Glutamatergic neuron (in vitro differentiated cells): ENCODE measurements around the gene ULK4. TPM values are rescaled to one million over a fixed set of nuclear protein-coding genes. Genes with fewer than 3 reads are reported as not detected.

ENCODE experiments used
- DNase-seq: peaks from one replicate; pipeline ENCODE4 v3.0.0; 2022
- H3K27ac Mint-ChIP-seq: one replicate; pipeline ENCODE4 v1.8.0; 2020; ENCODE audit warnings: mild to moderate bottlenecking, mixed read lengths, inconsistent platforms; ENCODE audit not compliant: unreplicated experiment
- H3K27me3 Mint-ChIP-seq: one replicate; pipeline ENCODE4 v1.8.0; 2020; ENCODE audit warnings: mild to moderate bottlenecking, moderate library complexity, mixed read lengths, inconsistent platforms; ENCODE audit not compliant: unreplicated experiment
- H3K36me3 Mint-ChIP-seq: one replicate; pipeline ENCODE4 v1.8.0; 2020; ENCODE audit warnings: mild to moderate bottlenecking, mixed read lengths, inconsistent platforms; ENCODE audit not compliant: unreplicated experiment
- H3K4me1 Mint-ChIP-seq: one replicate; pipeline ENCODE4 v1.8.0; 2020; ENCODE audit warnings: mild to moderate bottlenecking, low read depth, mixed read lengths, inconsistent platforms; ENCODE audit not compliant: unreplicated experiment
- H3K4me3 Mint-ChIP-seq: one replicate; pipeline ENCODE4 v1.8.0; 2020; ENCODE audit warnings: mild to moderate bottlenecking, mixed read lengths, inconsistent platforms; ENCODE audit not compliant: unreplicated experiment
- H3K9me3 Mint-ChIP-seq: one replicate; pipeline ENCODE4 v1.8.0; 2020; ENCODE audit warnings: mild to moderate bottlenecking, moderate library complexity, mixed read lengths, inconsistent platforms; ENCODE audit not compliant: unreplicated experiment
- CTCF ChIP-seq: fragments of 200-600 bp; sonication (generic); IDR thresholded peaks from one replicate; pipeline ENCODE4 v1.5.0; 2021; ENCODE audit not compliant: partially characterized antibody, unreplicated experiment
- total RNA-seq: library from RNA; stranded (reverse); fragmentation: NEBNext Ultra II Directional; extraction: Animal tissue kit (Norgen Biotek cat#: 25700); gene quantifications from one replicate; pipeline ENCODE4 v1.2.1, GENCODE V29; 2021; ENCODE audit not compliant: unreplicated experiment

ULK4 gene
- total RNA-seq, 1 donor from 2014 or later, result 9.7 TPM

GRCh38 chr3:41477399-41478014 is 484.4 kb downstream of the ULK4 start:
- no peaks in the 10 kb centered on the region for H3K27me3 Mint-ChIP-seq
- peaks cover 3% of the 10 kb centered on the region for H3K36me3 Mint-ChIP-seq
- H3K27ac Mint-ChIP-seq, result no peak overlapping the region
- DNase-seq, result no peak
- no peak overlapping the region for H3K4me3 Mint-ChIP-seq
- TF ChIP-seq CTCF, result no peak
- H3K4me1 Mint-ChIP-seq, result no peaks in the 10 kb centered on the region
- H3K9me3 Mint-ChIP-seq, result peaks cover 8% of the 10 kb centered on the region

- H3K36me3 Mint-ChIP-seq, result peaks cover 24% of the 10 kb centered on the region
- H3K4me3 Mint-ChIP-seq, result no peak overlapping the region
- no peak for TF ChIP-seq CTCF
- DNase-seq, result no peak
- peaks cover 10% of the 10 kb centered on the region for H3K9me3 Mint-ChIP-seq
- no peak overlapping the region for H3K27ac Mint-ChIP-seq
- H3K4me1 Mint-ChIP-seq, result peaks cover 5% of the 10 kb centered on the region
- H3K27me3 Mint-ChIP-seq, result no peaks in the 10 kb centered on the region
Measured at GRCh38 chr3:41469083-41469482, 492.8 kb downstream of the ULK4 start.

GRCh38 chr3:41467481-41467880 is 494.4 kb downstream of the ULK4 start:
- Mint-ChIP-seq H3K27me3 (no peaks in the 10 kb centered on the region), H3K4me3 (no peak overlapping the region), H3K4me1 (peaks cover 5% of the 10 kb centered on the region), H3K9me3 (peaks cover 5% of the 10 kb centered on the region), H3K27ac (no peak overlapping the region), H3K36me3 (peaks cover 20% of the 10 kb centered on the region)
- TF ChIP-seq CTCF, result no peak
- no peak for DNase-seq

- no peak overlapping the region for H3K4me3 Mint-ChIP-seq
- peaks cover 2% of the 10 kb centered on the region for H3K9me3 Mint-ChIP-seq
- H3K4me1 Mint-ChIP-seq, result peaks cover 5% of the 10 kb centered on the region
- H3K36me3 Mint-ChIP-seq, result peaks cover 7% of the 10 kb centered on the region
- TF ChIP-seq CTCF, result no peak
- no peaks in the 10 kb centered on the region for H3K27me3 Mint-ChIP-seq
- H3K27ac Mint-ChIP-seq, result no peak overlapping the region
- DNase-seq, result no peak
Measured at GRCh38 chr3:41464858-41465257, 497.0 kb downstream of the ULK4 start.

GRCh38 chr3:41464401-41464800 is 497.5 kb downstream of the ULK4 start:
- H3K4me1 Mint-ChIP-seq, result peaks cover 5% of the 10 kb centered on the region
- no peaks in the 10 kb centered on the region for H3K27me3 Mint-ChIP-seq
- H3K27ac Mint-ChIP-seq, result no peak overlapping the region
- H3K9me3 Mint-ChIP-seq, result peaks cover 2% of the 10 kb centered on the region
- no peak overlapping the region for H3K4me3 Mint-ChIP-seq
- peaks cover 3% of the 10 kb centered on the region for H3K36me3 Mint-ChIP-seq
- no peak for TF ChIP-seq CTCF
- no peak for DNase-seq
